ENCODE measurements around the gene PPP1R3F.
"Not testable (repeated sequence)": the region's sequence is repeated elsewhere in the genome, so short reads cannot be mapped to it uniquely, and the experiment has no call there.

PPP1R3F gene

DNA sequence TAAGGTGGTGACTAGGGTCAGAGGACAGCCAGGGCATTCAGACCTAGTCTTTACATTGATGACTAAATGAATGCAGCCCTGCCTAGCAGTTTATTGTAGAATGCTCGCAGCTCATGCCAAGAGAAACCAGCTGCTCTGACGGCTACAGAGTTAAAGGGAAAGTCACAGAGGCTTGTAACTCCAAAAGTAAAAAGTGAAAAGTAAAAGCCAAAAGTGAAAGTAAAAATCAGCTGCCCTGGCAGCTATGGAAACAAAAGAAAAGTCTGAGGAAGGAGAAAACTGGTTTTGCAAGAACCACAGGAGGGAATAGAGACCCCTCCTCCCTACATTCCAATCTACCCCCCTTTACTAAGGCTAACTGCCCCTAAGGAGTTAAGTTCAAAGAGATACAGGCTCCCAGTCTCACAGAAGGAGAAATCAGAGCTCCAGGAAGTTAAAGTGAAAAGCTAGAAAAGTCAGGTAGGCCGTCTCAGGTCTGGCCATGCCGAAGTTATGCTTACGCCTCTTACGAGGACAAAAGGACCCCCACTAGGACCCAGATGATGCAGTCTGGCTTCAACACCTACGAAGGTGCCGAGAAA lies 39.9 kb downstream of the PPP1R3F start:
- in situ Hi-C loops (cut with MboI; ENCODE audit: low sequenced_read_pairs) = no loop called here

DNA sequence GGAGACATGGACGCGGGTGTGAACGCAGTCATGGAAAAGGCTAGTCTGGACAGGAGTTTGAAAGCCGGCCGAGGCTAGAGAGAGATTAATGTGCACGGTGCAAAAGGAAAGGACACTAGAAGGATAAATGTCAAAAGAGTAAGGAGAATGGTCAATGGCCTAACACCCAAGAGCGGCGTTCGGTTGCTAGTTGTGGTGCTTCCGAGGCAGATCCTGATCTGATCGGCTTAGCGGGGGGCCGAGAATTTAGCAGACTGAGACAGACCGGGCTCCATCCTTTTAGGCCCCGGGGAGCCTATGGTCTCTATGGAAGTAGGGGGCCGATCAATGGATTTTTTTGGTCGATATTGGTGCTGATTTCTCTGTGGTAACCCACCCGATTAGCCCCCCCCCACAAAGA lies 40.8 kb downstream of the PPP1R3F start:
- in situ Hi-C loops (cut with MboI; ENCODE audit: low sequenced_read_pairs) = no loop called here

DNA sequence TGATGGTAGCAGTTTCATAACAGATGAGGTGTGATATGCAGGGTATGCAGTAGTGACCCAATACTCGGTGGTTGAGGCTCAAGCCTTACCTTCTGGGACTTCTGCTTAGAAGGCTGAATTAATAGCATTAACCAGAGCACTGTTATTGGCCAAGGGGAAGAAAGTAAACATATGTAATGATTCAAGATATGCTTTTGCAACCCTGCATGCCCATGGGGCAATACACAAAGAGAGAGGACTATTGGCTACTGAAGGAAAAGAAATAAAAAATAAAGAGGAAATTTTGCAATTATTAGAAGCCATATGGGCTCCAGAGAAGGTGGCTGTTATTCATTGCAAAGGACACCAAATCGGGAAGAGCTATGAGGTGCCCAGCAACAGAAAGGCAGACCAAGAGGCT lies 42.6 kb downstream of the PPP1R3F start:
- in situ Hi-C loops (cut with MboI; ENCODE audit: low sequenced_read_pairs) = no loop called here

DNA sequence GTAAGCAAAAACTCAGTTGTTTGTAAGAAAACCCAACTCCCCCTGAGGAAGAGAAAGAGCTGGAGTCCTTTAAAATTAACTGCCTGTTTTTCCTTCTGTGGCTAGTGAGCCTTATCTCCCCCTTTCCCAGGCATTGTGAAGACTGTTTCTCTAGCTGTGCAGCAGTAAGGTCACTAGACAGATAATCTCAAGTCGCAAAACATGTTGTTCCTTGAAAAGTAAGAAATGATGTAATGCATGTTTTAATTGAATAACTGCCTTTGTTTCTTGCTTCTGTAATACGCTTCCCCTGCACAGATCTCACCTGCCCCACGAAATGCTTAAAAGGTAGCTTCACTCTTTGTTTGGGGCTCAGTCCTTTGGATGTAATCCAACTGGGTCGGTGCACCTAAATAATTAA lies 46.5 kb downstream of the PPP1R3F start:
- in situ Hi-C loops (cut with MboI; ENCODE audit: low sequenced_read_pairs) = no loop called here

DNA sequence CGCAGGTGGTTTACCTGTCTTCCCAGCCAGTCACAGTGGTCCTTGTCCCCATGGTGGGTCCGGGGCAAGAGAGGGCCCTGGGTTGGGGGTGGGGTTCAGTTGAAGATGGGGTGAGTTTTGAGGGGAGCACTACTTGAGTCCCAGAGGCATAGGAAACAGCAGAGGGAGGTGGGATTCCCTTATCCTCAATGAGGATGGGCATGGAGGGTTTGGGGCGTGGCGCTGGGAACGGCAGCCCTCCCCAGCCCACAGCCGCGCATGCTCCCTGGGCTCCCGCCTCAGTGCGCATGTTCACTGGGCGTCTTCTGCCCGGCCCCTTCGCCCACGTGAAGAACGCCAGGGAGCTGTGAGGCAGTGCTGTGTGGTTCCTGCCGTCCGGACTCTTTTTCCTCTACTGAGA lies 52.1 kb downstream of the PPP1R3F start, which contains the start of gene GAGE12J:
Gene GAGE12J, plus strand, starts transcription at position 301 of the 400 bp plus-strand sequence. CDS start 1,157 bp downstream, outside the sequence.
- in situ Hi-C loops (cut with MboI; ENCODE audit: low sequenced_read_pairs) = not testable (repeated sequence)

DNA sequence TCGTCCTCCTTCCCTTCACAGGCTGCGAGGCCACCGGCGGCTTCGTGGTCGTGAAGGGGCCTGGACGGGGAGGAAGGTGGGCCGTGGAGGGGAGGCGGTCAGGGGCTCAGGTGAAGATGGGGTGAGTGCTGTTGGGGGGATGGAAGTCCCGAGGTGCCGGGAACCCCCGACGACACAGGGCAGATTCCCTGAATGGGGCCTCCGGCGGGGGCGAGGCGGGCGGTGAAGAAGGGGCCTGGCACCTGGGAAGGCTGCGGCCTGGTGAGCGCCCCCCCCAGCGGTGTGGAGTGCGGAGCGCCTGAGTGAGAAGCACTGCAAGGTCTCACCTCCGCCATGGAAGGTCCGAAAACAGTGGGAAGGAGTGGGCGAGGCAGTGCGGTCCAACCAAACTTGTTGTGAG lies 52.7 kb downstream of the PPP1R3F start:
- in situ Hi-C loops (cut with MboI; ENCODE audit: low sequenced_read_pairs) = not testable (repeated sequence)

DNA sequence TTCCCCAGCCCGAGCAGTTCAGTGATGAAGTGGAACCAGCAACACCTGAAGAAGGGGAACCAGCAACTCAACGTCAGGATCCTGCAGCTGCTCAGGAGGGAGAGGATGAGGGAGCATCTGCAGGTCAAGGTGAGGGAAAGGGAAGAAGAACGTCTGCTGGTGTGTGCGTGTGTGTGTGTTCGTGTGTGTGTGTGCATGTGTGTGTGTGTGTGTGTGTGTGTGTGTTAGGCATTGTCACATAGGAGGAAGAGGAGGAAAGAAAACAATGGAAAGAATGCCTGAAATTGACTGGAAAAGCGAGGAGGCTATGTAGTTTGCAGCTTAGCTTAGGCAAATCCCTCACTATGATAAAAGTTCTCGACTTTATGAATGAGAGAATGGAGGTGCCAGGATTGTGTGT lies 54.1 kb downstream of the PPP1R3F start:
- in situ Hi-C loops (cut with MboI; ENCODE audit: low sequenced_read_pairs) = not testable (repeated sequence)

DNA sequence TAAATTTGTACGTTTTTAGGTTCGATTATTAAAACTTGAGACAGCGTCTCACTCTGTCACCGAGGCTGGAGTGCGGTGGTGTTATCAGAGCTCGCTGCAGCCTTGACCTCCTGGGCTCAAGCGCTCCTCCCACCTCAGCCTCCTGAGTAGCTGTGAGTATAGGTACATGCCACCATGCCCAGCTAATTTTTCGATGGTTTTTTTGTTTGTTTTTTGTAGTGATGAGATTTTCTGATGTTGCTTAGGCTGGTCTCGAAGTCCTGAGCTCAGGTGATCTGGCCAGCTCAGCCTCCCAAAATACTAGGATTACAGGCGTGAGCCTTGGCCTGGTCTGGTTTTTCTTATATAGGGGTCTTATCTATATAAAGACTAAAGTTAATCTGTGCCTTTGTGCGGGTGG lies 60.8 kb downstream of the PPP1R3F start:
- in situ Hi-C loops (cut with MboI; ENCODE audit: low sequenced_read_pairs) = not testable (repeated sequence)

DNA sequence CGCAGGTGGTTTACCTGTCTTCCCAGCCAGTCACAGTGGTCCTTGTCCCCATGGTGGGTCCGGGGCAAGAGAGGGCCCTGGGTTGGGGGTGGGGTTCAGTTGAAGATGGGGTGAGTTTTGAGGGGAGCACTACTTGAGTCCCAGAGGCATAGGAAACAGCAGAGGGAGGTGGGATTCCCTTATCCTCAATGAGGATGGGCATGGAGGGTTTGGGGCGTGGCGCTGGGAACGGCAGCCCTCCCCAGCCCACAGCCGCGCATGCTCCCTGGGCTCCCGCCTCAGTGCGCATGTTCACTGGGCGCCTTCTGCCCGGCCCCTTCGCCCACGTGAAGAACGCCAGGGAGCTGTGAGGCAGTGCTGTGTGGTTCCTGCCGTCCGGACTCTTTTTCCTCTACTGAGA lies 61.7 kb downstream of the PPP1R3F start, which contains the start of gene GAGE13:
Gene GAGE13, plus strand, starts transcription at position 301 of the 400 bp plus-strand sequence. CDS start 1,156 bp downstream, outside the sequence.
- in situ Hi-C loops (cut with MboI; ENCODE audit: low sequenced_read_pairs) = not testable (repeated sequence)

DNA sequence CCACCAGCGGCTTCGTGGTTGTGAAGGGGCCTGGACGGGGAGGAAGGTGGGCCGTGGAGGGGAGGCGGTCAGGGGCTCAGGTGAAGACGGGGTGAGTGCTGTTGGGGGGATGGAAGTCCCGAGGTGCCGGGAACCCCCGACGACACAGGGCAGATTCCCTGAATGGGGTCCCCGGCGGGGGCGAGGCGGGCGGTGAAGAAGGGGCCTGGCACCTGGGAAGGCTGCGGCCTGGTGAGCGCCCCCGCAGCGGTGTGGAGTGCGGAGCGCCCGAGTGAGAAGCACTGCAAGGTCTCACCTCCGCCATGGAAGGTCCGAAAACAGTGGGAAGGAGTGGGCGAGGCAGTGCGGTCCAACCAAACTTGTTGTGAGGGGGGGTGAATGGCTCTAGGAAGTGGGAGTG lies 62.2 kb downstream of the PPP1R3F start:
- in situ Hi-C loops (cut with MboI; ENCODE audit: low sequenced_read_pairs) = not testable (repeated sequence)
